Liver (tissue), 3 donors: ENCODE data around the gene BTBD6.

Source experiments
- GABPA ChIP-seq, 2 donors: IDR thresholded peaks in 1 of 2; conservative IDR thresholded peaks in 1 of 2; 2 replicates each; pipeline ENCODE4 v1.6.1; 2016; ENCODE audit warnings: antibody characterized with exemption in 2 of 2, mild to moderate bottlenecking in 1 of 2, moderate library complexity in 1 of 2
- HNF4A ChIP-seq, 2 donors: conservative IDR thresholded peaks; 2 replicates each; pipeline ENCODE4 v1.6.1; 2016; ENCODE audit warnings: antibody characterized with exemption in 2 of 2, mild to moderate bottlenecking in 2 of 2
- HNF4G ChIP-seq: IDR thresholded peaks from 2 replicates; pipeline ENCODE4 v1.6.1; 2016; ENCODE audit warnings: antibody characterized with exemption
- JUND ChIP-seq, 2 donors: IDR thresholded peaks; 2 replicates each; pipeline ENCODE4 v1.6.1; 2016; ENCODE audit warnings: antibody characterized with exemption in 2 of 2
- REST ChIP-seq: IDR thresholded peaks from 2 replicates; pipeline ENCODE4 v1.6.1; 2016; ENCODE audit warnings: antibody characterized with exemption, mild to moderate bottlenecking
- RXRA ChIP-seq, 2 donors: IDR thresholded peaks; 2 replicates each; pipeline ENCODE4 v1.6.1; 2017 to 2018; ENCODE audit warnings: antibody characterized with exemption in 2 of 2, mild to moderate bottlenecking in 1 of 2
- TAF1 ChIP-seq: conservative IDR thresholded peaks from 2 replicates; pipeline ENCODE4 v1.6.1; 2016; ENCODE audit warnings: antibody characterized with exemption, mild to moderate bottlenecking
- YY1 ChIP-seq: IDR thresholded peaks from 2 replicates; pipeline ENCODE4 v1.6.1; 2016; ENCODE audit warnings: antibody characterized with exemption, mild to moderate bottlenecking
- TF ChIP-seq, protein P1 (sequence below): IDR thresholded peaks from 2 replicates; pipeline ENCODE4 v1.6.1; 2016; ENCODE audit warnings: antibody characterized with exemption
- TF ChIP-seq, protein P2 (sequence below): fragments of 150-350 bp; IDR thresholded peaks from 2 replicates; pipeline ENCODE4 v1.5.1; 2017; ENCODE audit warnings: improper control_type of control experiment, low read depth, low read length; ENCODE audit not compliant: missing input control
- TF ChIP-seq, protein P3 (sequence below): IDR thresholded peaks from 2 replicates; pipeline ENCODE4 v1.6.1; 2016; ENCODE audit warnings: antibody characterized with exemption
- donor health status: healthy.
- donor health status: healthy.

DNA sequence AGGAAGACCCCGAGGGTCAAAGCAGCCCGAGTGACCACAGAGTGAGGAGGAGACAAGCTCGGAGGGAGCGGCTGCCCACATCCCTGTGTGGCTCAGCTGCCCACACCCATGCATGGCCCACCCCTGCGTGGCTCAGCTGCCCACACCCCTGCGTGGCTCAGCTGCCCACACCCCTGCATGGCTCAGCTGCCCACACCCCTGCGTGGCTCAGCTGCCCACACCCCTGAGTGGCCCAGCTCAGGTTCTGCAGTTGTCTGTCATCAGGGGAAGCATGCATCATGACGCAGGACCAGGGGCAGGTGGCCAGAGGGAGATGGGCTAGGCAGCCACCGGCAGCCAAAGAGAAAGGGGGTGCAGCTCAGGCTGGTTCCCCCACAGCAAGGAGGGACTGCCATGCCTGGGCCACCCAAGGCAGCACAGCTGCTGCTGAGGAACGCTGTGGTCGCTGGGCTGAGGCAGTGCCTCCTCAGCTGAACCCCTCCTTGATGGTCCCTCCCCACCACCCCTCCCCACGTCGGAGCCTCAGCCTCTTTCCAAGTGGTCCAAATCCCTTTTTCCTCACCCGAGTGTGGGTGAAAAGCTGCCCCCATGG, 33.9 kb upstream of the BTBD6 start:
- TF ChIP-seq YY1 (no peak), HNF4A (conservative IDR thresholded peaks at IDR 0.05) (no peak), REST (no peak), HNF4G (no peak), JUND (IDR thresholded peaks at IDR 0.05) (no peak), RXRA (IDR thresholded peaks at IDR 0.05) (no peak), TAF1 (no peak), GABPA (IDR thresholded peaks at IDR 0.05 in 1 of 2, conservative IDR thresholded peaks at IDR 0.05 in 1 of 2) (no peak)
- TF ChIP-seq, protein P1, sequence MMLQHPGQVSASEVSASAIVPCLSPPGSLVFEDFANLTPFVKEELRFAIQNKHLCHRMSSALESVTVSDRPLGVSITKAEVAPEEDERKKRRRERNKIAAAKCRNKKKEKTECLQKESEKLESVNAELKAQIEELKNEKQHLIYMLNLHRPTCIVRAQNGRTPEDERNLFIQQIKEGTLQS: no peak
- TF ChIP-seq, protein P2, sequence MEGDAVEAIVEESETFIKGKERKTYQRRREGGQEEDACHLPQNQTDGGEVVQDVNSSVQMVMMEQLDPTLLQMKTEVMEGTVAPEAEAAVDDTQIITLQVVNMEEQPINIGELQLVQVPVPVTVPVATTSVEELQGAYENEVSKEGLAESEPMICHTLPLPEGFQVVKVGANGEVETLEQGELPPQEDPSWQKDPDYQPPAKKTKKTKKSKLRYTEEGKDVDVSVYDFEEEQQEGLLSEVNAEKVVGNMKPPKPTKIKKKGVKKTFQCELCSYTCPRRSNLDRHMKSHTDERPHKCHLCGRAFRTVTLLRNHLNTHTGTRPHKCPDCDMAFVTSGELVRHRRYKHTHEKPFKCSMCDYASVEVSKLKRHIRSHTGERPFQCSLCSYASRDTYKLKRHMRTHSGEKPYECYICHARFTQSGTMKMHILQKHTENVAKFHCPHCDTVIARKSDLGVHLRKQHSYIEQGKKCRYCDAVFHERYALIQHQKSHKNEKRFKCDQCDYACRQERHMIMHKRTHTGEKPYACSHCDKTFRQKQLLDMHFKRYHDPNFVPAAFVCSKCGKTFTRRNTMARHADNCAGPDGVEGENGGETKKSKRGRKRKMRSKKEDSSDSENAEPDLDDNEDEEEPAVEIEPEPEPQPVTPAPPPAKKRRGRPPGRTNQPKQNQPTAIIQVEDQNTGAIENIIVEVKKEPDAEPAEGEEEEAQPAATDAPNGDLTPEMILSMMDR: no peak
- TF ChIP-seq, protein P3, sequence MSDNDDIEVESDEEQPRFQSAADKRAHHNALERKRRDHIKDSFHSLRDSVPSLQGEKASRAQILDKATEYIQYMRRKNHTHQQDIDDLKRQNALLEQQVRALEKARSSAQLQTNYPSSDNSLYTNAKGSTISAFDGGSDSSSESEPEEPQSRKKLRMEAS: no peak
